Measurements from ENCODE around the gene KAZALD1. TPM values are rescaled to one million over a fixed set of nuclear protein-coding genes. Genes with fewer than 3 reads are reported as not detected.
A peak's percentile ranks its signal among the peaks of the same experiment; 100 is the strongest.

The KAZALD1 gene
- total and polyA plus RNA-seq, 2 donors from 2014 or later, result 9.7 to 9.8 TPM

GRCh38 chr10:101052285-101052684 lies 9.5 kb upstream of the KAZALD1 start:
- DNase-seq (peak in 1 of 5 donors; percentile 19), FAIRE-seq (no peak)
- intact Hi-C loops (cut with DNase I), result no loop called here
- Histone ChIP-seq H3K27me3 (ENCODE audit: control insufficient read depth, insufficient read depth, low read length) (peaks cover 22% of the 10 kb centered on the region), H3K4me3 (ENCODE audit: low read length in 3 of 3) (no peak overlapping the region), H3K9ac (ENCODE audit: low read length in 3 of 3) (no peak overlapping the region), H3K36me3 (ENCODE audit: control insufficient read depth in 2 of 3, insufficient read depth in 3 of 3, low read length in 3 of 3) (no peaks in the 10 kb centered on the region), H3K4me1 (ENCODE audit: control insufficient read depth in 2 of 3, insufficient read depth in 2 of 3, low read depth in 1 of 3, low read length in 3 of 3) (no peaks in the 10 kb centered on the region), H3K9me3 (ENCODE audit: control insufficient read depth in 2 of 3, insufficient read depth in 1 of 3, low read length in 3 of 3) (no peaks in the 10 kb centered on the region), H3K27ac (ENCODE audit: low read depth in 2 of 2, low read length in 2 of 2) (no peak overlapping the region)
- no peak for TF ChIP-seq CTCF (IDR thresholded peaks at IDR 0.05; ENCODE audit: borderline replicate concordance, extremely low read depth, insufficient read depth)

GRCh38 chr10:101053516-101053915 lies 8.3 kb upstream of the KAZALD1 start:
- no peak for DNase-seq
- Histone ChIP-seq H3K9me3 (ENCODE audit: control insufficient read depth in 2 of 3, insufficient read depth in 1 of 3, low read length in 3 of 3) (no peaks in the 10 kb centered on the region), H3K9ac (ENCODE audit: low read length in 3 of 3) (no peak overlapping the region), H3K4me3 (ENCODE audit: low read length in 3 of 3) (no peak overlapping the region), H3K27me3 (ENCODE audit: control insufficient read depth, insufficient read depth, low read length) (peaks cover 18% of the 10 kb centered on the region), H3K4me1 (ENCODE audit: control insufficient read depth in 2 of 3, insufficient read depth in 2 of 3, low read depth in 1 of 3, low read length in 3 of 3) (no peaks in the 10 kb centered on the region), H3K27ac (ENCODE audit: low read depth in 2 of 2, low read length in 2 of 2) (no peak overlapping the region), H3K36me3 (ENCODE audit: control insufficient read depth in 2 of 3, insufficient read depth in 3 of 3, low read length in 3 of 3) (no peaks in the 10 kb centered on the region)
- intact Hi-C loops (cut with DNase I), result no loop called here
- no peak for TF ChIP-seq CTCF (IDR thresholded peaks at IDR 0.05; ENCODE audit: borderline replicate concordance, extremely low read depth, insufficient read depth)
- no peak for FAIRE-seq

GRCh38 chr10:101054351-101054750 lies 7.4 kb upstream of the KAZALD1 start:
- Histone ChIP-seq H3K9ac (ENCODE audit: low read length in 3 of 3) (no peak overlapping the region), H3K9me3 (ENCODE audit: control insufficient read depth in 2 of 3, insufficient read depth in 1 of 3, low read length in 3 of 3) (no peaks in the 10 kb centered on the region), H3K27me3 (ENCODE audit: control insufficient read depth, insufficient read depth, low read length) (peaks cover 12% of the 10 kb centered on the region), H3K36me3 (ENCODE audit: control insufficient read depth in 2 of 3, insufficient read depth in 3 of 3, low read length in 3 of 3) (no peaks in the 10 kb centered on the region), H3K27ac (ENCODE audit: low read depth in 2 of 2, low read length in 2 of 2) (no peak overlapping the region), H3K4me1 (ENCODE audit: control insufficient read depth in 2 of 3, insufficient read depth in 2 of 3, low read depth in 1 of 3, low read length in 3 of 3) (no peaks in the 10 kb centered on the region), H3K4me3 (ENCODE audit: low read length in 3 of 3) (no peak overlapping the region)
- FAIRE-seq (no peak), DNase-seq (no peak)
- intact Hi-C loops (cut with DNase I), result no loop called here
- no peak for TF ChIP-seq CTCF (IDR thresholded peaks at IDR 0.05; ENCODE audit: borderline replicate concordance, extremely low read depth, insufficient read depth)

GRCh38 chr10:101054876-101055275 lies 6.9 kb upstream of the KAZALD1 start:
- Histone ChIP-seq H3K36me3 (ENCODE audit: control insufficient read depth in 2 of 3, insufficient read depth in 3 of 3, low read length in 3 of 3) (no peaks in the 10 kb centered on the region), H3K27ac (ENCODE audit: low read depth in 2 of 2, low read length in 2 of 2) (no peak overlapping the region), H3K4me3 (ENCODE audit: low read length in 3 of 3) (no peak overlapping the region), H3K9ac (ENCODE audit: low read length in 3 of 3) (no peak overlapping the region), H3K27me3 (ENCODE audit: control insufficient read depth, insufficient read depth, low read length) (peaks cover 12% of the 10 kb centered on the region), H3K9me3 (ENCODE audit: control insufficient read depth in 2 of 3, insufficient read depth in 1 of 3, low read length in 3 of 3) (no peaks in the 10 kb centered on the region), H3K4me1 (ENCODE audit: control insufficient read depth in 2 of 3, insufficient read depth in 2 of 3, low read depth in 1 of 3, low read length in 3 of 3) (no peaks in the 10 kb centered on the region)
- DNase-seq (no peak), FAIRE-seq (no peak)
- intact Hi-C loops (cut with DNase I), result no loop called here
- no peak for TF ChIP-seq CTCF (IDR thresholded peaks at IDR 0.05; ENCODE audit: borderline replicate concordance, extremely low read depth, insufficient read depth)

Measured in kidney (tissue), 14 donors.